Measurements from ENCODE around the gene SPATA31D3. TPM values are rescaled to one million over a fixed set of nuclear protein-coding genes. Genes with fewer than 3 reads are reported as not detected.

The SPATA31D3 gene
- total and polyA plus RNA-seq, 2 donors (not counting 1 experiment from before 2014, with no cell fraction given) = not detected

GRCh38 chr9:81902626-81903025, 40.7 kb upstream of the SPATA31D3 start:
- Histone ChIP-seq H4K20me1 (ENCODE audit: control insufficient read depth, insufficient read depth, low read length, poor library complexity, severe bottlenecking) (no peaks in the 10 kb centered on the region), H3K9ac (ENCODE audit: low read length) (no peak overlapping the region), H3K4me1 (ENCODE audit: control insufficient read depth in 2 of 2, insufficient read depth in 2 of 2, low read length in 2 of 2) (no peaks in the 10 kb centered on the region), H3K9me3 (ENCODE audit: control extremely low read depth in 1 of 3, control insufficient read depth in 2 of 3, insufficient read depth in 1 of 3, low read length in 2 of 3) (no peaks in the 10 kb centered on the region), H3K79me2 (ENCODE audit: control insufficient read depth, insufficient read depth, low read length) (no peaks in the 10 kb centered on the region), H3K4me2 (replicated peaks; ENCODE audit: low read depth, low read length, poor library complexity, severe bottlenecking) (no peak overlapping the region), H3K27ac (ENCODE audit: low read length in 2 of 2) (no peak overlapping the region), H3K4me3 (ENCODE audit: control extremely low read depth in 1 of 5, extremely low read depth in 1 of 5, insufficient read depth in 1 of 5, low read depth in 2 of 5, low read length in 4 of 5) (no peak overlapping the region), H2AFZ (ENCODE audit: insufficient read depth, low read depth, low read length, poor library complexity, severe bottlenecking) (no peak overlapping the region), H3K36me3 (replicated peaks in 1 of 2; ENCODE audit: control extremely low read depth in 1 of 2, control insufficient read depth in 1 of 2, extremely low read depth in 1 of 2, insufficient read depth in 2 of 2, low read length in 1 of 2) (no peaks in the 10 kb centered on the region), H3K27me3 (replicated peaks in 1 of 4; ENCODE audit: control extremely low read depth in 1 of 4, control insufficient read depth in 3 of 4, insufficient read depth in 4 of 4, low read length in 3 of 4) (no peaks in the 10 kb centered on the region)
- Mint-ChIP-seq H3K4me3 (no peak overlapping the region), H3K9me3 (ENCODE audit: insufficient read depth) (no peaks in the 10 kb centered on the region), H3K4me1 (no peaks in the 10 kb centered on the region), H3K27ac (no peak overlapping the region), H3K27me3 (peaks cover 4% of the 10 kb centered on the region)
- no CpG with 5 or more reads among the region's 3 CpGs for WGBS (ENCODE audit: insufficient coverage)
- TF ChIP-seq CTCF (IDR thresholded peaks at IDR 0.05) (no peak), EZH2 (IDR thresholded peaks at IDR 0.05; ENCODE audit: borderline replicate concordance, insufficient read depth, low read depth, low read length, poor library complexity, severe bottlenecking) (no peak)
- ChIA-PET POLR2A (no interaction called here), CTCF (no interaction called here)
- no peak for DNase-seq
- no peak for ATAC-seq (ENCODE audit: low read depth)
- intact Hi-C loops (cut with micrococcal nuclease) = no loop called here

GRCh38 chr9:81906671-81907070, 36.6 kb upstream of the SPATA31D3 start:
- Histone ChIP-seq H4K20me1 (ENCODE audit: control insufficient read depth, insufficient read depth, low read length, poor library complexity, severe bottlenecking) (no peaks in the 10 kb centered on the region), H3K4me1 (ENCODE audit: control insufficient read depth in 2 of 2, insufficient read depth in 2 of 2, low read length in 2 of 2) (no peaks in the 10 kb centered on the region), H3K4me2 (replicated peaks; ENCODE audit: low read depth, low read length, poor library complexity, severe bottlenecking) (no peak overlapping the region), H3K9ac (ENCODE audit: low read length) (no peak overlapping the region), H3K79me2 (ENCODE audit: control insufficient read depth, insufficient read depth, low read length) (no peaks in the 10 kb centered on the region), H3K4me3 (ENCODE audit: control extremely low read depth in 1 of 5, extremely low read depth in 1 of 5, insufficient read depth in 1 of 5, low read depth in 2 of 5, low read length in 4 of 5) (no peak overlapping the region), H3K27ac (ENCODE audit: low read length in 2 of 2) (no peak overlapping the region), H3K9me3 (ENCODE audit: control extremely low read depth in 1 of 3, control insufficient read depth in 2 of 3, insufficient read depth in 1 of 3, low read length in 2 of 3) (no peaks in the 10 kb centered on the region), H3K27me3 (replicated peaks in 1 of 4; ENCODE audit: control extremely low read depth in 1 of 4, control insufficient read depth in 3 of 4, insufficient read depth in 4 of 4, low read length in 3 of 4) (no peaks in the 10 kb centered on the region), H3K36me3 (replicated peaks in 1 of 2; ENCODE audit: control extremely low read depth in 1 of 2, control insufficient read depth in 1 of 2, extremely low read depth in 1 of 2, insufficient read depth in 2 of 2, low read length in 1 of 2) (no peaks in the 10 kb centered on the region), H2AFZ (ENCODE audit: insufficient read depth, low read depth, low read length, poor library complexity, severe bottlenecking) (no peak overlapping the region)
- Mint-ChIP-seq H3K4me3 (no peak overlapping the region), H3K9me3 (ENCODE audit: insufficient read depth) (no peaks in the 10 kb centered on the region), H3K27ac (no peak overlapping the region), H3K4me1 (no peaks in the 10 kb centered on the region), H3K27me3 (no peaks in the 10 kb centered on the region)
- ChIA-PET CTCF (no interaction called here), POLR2A (no interaction called here)
- 100% methylated on average over 1 of the region's 3 CpGs for WGBS (ENCODE audit: insufficient coverage)
- TF ChIP-seq EZH2 (IDR thresholded peaks at IDR 0.05; ENCODE audit: borderline replicate concordance, insufficient read depth, low read depth, low read length, poor library complexity, severe bottlenecking) (no peak), CTCF (IDR thresholded peaks at IDR 0.05) (no peak)
- no peak for ATAC-seq (ENCODE audit: low read depth)
- no peak for DNase-seq
- intact Hi-C loops (cut with micrococcal nuclease) = no loop called here

Data from B cell (primary cell).